Measurements from ENCODE around the gene PAPPA2. TPM values are rescaled to one million over a fixed set of nuclear protein-coding genes. Genes with fewer than 3 reads are reported as not detected.

Gene PAPPA2
- polyA plus RNA-seq, 6 donors from 2014 or later, result not detected

GRCh38 chr1:176876966-176877515 is 414.1 kb downstream of the PAPPA2 start:
- no peak for ATAC-seq (ENCODE audit: low read depth in 2 of 2)
- Mint-ChIP-seq H3K9me3 (peaks cover 0 to 2% (median 0%) of the 10 kb centered on the region in 7 donors), H3K27ac (no peak overlapping the region), H3K4me3 (no peak overlapping the region), H3K27me3 (peaks cover 0 to 16% (median 13%) of the 10 kb centered on the region in 3 donors), H3K4me1 (no peaks in the 10 kb centered on the region), H3K36me3 (no peaks in the 10 kb centered on the region)
- no peak for DNase-seq

DNA sequence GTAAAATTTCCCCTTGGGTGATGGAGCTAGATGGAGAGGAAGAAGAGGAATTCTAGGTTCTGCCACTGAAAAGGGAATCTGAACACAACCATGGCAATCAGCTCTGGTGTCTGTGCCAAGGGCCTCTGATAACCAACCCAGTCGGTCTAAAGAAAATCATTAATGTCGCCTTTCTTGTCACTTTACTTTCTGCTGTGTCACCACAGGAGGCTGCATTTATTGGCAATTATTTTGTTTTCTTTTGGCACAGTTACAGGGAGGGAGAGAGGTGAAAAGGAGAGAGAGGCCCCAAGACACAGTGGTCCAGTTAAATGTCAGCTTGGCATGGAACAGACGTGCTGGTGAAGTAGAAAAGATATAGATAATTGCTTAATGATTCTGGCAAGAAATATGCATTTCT is 414.6 kb downstream of the PAPPA2 start:
- ATAC-seq (ENCODE audit: low read depth in 2 of 2) (no peak), DNase-seq (no peak)
- peaks cover 0 to 2% (median 0%) of the 10 kb centered on the region in 7 donors for H3K9me3 Mint-ChIP-seq
- peaks cover 0 to 17% (median 12%) of the 10 kb centered on the region in 3 donors for H3K27me3 Mint-ChIP-seq
- H3K36me3 Mint-ChIP-seq, result no peaks in the 10 kb centered on the region
- no peak overlapping the region for H3K27ac Mint-ChIP-seq
- no peaks in the 10 kb centered on the region for H3K4me1 Mint-ChIP-seq
- no peak overlapping the region for H3K4me3 Mint-ChIP-seq

GRCh38 chr1:176878750-176879536 is 416.0 kb downstream of the PAPPA2 start:
- peaks cover 0 to 20% (median 7%) of the 10 kb centered on the region in 3 donors for H3K27me3 Mint-ChIP-seq
- DNase-seq, result no peak
- no peak for ATAC-seq (ENCODE audit: low read depth in 2 of 2)
- H3K4me3 Mint-ChIP-seq, result no peak overlapping the region
- no peaks in the 10 kb centered on the region for H3K4me1 Mint-ChIP-seq
- H3K36me3 Mint-ChIP-seq, result no peaks in the 10 kb centered on the region
- no peaks in the 10 kb centered on the region for H3K9me3 Mint-ChIP-seq
- peak overlapping the region in 1 of 6 donors; percentile 54 for H3K27ac Mint-ChIP-seq

DNA sequence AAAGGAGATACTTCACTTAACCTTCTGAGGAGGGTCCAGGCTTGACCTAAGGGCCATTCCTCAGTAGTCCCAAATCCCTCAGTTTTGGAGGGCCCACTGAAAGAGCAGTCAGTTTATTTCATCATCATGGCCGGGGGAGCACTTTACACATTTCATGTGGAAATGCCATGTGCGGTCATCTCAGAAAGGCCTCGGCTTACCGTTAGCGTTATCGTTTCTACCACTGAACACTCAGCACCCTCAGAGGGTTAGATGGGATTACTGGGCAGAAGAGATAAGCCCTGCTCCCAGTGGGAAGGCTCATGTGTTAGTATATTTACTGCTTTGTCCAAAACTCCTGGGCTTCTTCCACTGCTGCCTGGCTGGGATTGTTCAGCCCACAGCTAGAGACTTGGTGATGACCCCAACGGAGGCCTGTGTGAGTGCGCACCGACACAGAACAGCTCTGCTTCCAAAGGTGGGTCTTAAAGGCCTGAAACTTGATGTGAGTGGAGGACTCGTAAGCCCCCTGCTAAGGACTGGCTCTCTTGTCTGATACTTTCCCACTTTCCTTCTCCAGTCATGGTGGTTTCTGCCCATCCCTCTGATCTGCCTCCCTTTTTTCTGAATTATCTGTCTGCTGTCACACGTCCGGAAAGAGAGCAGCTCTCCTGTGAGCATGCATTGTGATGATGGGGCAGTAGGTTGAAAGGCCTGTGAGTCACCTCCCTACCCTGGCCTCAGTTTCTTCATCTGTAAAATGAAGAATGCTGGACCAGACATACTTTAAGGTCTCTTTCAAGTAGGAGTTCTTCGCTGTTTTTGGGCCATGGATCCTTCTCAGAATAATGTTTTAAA is 417.0 kb downstream of the PAPPA2 start:
- peaks cover 0 to 23% (median 9%) of the 10 kb centered on the region in 3 donors for H3K27me3 Mint-ChIP-seq
- DNase-seq (no peak), ATAC-seq (ENCODE audit: low read depth in 2 of 2) (no peak)
- no peaks in the 10 kb centered on the region for H3K9me3 Mint-ChIP-seq
- H3K4me1 Mint-ChIP-seq, result no peaks in the 10 kb centered on the region
- H3K4me3 Mint-ChIP-seq, result no peak overlapping the region
- no peaks in the 10 kb centered on the region for H3K36me3 Mint-ChIP-seq
- H3K27ac Mint-ChIP-seq, result peak overlapping the region in 1 of 6 donors; percentile 42

DNA sequence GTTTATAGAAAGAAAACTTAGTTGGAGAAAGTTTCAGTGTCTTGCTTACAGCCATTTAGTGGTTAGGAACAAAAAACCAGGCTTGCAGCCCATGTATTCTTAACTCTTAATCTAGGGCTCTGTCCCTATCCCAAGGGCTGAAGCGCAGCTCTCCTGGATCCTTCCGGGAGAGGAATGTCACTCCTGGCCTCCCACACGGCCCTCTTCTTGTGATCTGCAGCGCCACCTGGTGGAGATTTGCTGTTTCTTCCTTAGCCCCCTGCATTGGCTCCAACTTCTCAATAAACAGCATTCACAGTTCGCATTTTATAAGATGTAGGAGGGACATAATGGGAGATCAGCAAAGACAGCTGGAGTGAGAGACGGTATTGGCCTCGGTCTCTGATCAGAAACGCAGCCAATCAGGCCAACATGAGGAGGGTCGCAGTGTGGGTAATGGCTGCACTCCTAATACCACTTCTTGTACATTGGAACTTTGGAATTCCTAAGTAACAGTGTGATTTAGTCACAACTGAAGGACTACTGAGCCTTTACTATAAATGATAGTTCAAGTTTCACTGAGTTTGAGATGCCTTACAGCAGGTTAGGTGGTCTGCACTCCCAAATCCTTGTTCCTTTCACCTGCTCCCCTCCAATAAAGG is 418.1 kb downstream of the PAPPA2 start:
- Mint-ChIP-seq H3K4me1 (no peaks in the 10 kb centered on the region), H3K9me3 (no peaks in the 10 kb centered on the region), H3K27me3 (peaks cover 0 to 31% (median 15%) of the 10 kb centered on the region in 3 donors), H3K4me3 (no peak overlapping the region), H3K36me3 (no peaks in the 10 kb centered on the region), H3K27ac (no peak overlapping the region)
- ATAC-seq (ENCODE audit: low read depth in 2 of 2), result no peak
- peak; percentile 8 for DNase-seq

GRCh38 chr1:176884286-176884685 is 421.3 kb downstream of the PAPPA2 start:
- H3K4me1 Mint-ChIP-seq, result no peaks in the 10 kb centered on the region
- H3K36me3 Mint-ChIP-seq, result no peaks in the 10 kb centered on the region
- ATAC-seq (ENCODE audit: low read depth in 2 of 2), result no peak
- H3K27me3 Mint-ChIP-seq, result peaks cover 0 to 38% (median 28%) of the 10 kb centered on the region in 3 donors
- no peak for DNase-seq
- no peaks in the 10 kb centered on the region for H3K9me3 Mint-ChIP-seq
- H3K27ac Mint-ChIP-seq, result no peak overlapping the region
- no peak overlapping the region for H3K4me3 Mint-ChIP-seq

- Mint-ChIP-seq H3K27me3 (peaks cover 5 to 36% (median 33%) of the 10 kb centered on the region in 3 donors), H3K4me1 (no peaks in the 10 kb centered on the region), H3K27ac (no peak overlapping the region), H3K4me3 (no peak overlapping the region), H3K36me3 (no peaks in the 10 kb centered on the region), H3K9me3 (no peaks in the 10 kb centered on the region)
- no peak for ATAC-seq (ENCODE audit: low read depth in 2 of 2)
- DNase-seq, result no peak
Observed at GRCh38 chr1:176884911-176885310, 421.9 kb downstream of the PAPPA2 start.

DNA sequence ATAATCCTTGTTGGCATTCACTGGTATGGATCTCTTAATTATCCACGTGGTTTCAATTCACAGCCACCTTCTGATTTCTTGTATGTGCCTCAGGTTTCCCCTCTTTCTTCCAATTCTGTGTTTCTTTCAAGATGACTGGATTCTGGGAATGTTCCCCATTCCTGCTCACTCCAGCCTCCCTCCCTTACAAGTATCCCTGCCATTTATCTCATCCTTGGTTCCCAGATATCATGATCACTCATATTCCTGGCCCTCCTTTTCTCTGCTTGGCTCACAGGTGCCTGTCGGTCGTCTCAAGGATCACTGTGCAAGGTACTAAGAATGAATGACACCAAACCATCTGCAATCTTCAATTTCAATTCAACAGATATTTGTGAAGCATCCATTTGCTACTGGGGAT is 422.4 kb downstream of the PAPPA2 start:
- Mint-ChIP-seq H3K27ac (no peak overlapping the region), H3K36me3 (no peaks in the 10 kb centered on the region), H3K27me3 (peaks cover 9 to 37% (median 36%) of the 10 kb centered on the region in 3 donors), H3K4me3 (no peak overlapping the region), H3K4me1 (no peaks in the 10 kb centered on the region), H3K9me3 (no peaks in the 10 kb centered on the region)
- no peak for ATAC-seq (ENCODE audit: low read depth in 2 of 2)
- no peak for DNase-seq

DNA sequence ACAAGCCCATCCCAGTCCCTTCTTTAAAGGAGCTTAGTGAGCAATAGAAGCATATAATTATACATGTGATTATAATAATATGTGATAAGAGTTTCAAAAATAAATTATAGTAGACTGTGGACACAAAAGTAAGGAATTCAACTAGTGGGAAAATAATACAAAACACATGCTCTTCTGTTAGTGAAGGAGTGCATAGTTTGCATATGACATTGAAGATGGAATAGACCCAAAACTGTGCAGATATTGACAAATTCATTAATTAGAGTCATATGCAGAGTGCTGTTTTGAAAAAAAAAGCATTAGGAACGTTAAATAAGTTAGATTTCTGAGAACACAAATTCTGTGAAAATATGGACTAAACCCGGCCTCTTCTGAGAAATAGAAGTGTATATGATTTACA is 422.8 kb downstream of the PAPPA2 start:
- Mint-ChIP-seq H3K4me3 (no peak overlapping the region), H3K27me3 (peaks cover 10 to 40% (median 36%) of the 10 kb centered on the region in 3 donors), H3K4me1 (no peaks in the 10 kb centered on the region), H3K9me3 (no peaks in the 10 kb centered on the region), H3K36me3 (no peaks in the 10 kb centered on the region), H3K27ac (no peak overlapping the region)
- ATAC-seq (ENCODE audit: low read depth in 2 of 2) (no peak), DNase-seq (no peak)

- no peak overlapping the region for H3K27ac Mint-ChIP-seq
- no peaks in the 10 kb centered on the region for H3K9me3 Mint-ChIP-seq
- peaks cover 16 to 40% (median 33%) of the 10 kb centered on the region in 3 donors for H3K27me3 Mint-ChIP-seq
- ATAC-seq (ENCODE audit: low read depth in 2 of 2) (no peak), DNase-seq (no peak)
- no peaks in the 10 kb centered on the region for H3K36me3 Mint-ChIP-seq
- H3K4me3 Mint-ChIP-seq, result no peak overlapping the region
- no peaks in the 10 kb centered on the region for H3K4me1 Mint-ChIP-seq
Observed at GRCh38 chr1:176888471-176889032, 425.6 kb downstream of the PAPPA2 start.

DNA sequence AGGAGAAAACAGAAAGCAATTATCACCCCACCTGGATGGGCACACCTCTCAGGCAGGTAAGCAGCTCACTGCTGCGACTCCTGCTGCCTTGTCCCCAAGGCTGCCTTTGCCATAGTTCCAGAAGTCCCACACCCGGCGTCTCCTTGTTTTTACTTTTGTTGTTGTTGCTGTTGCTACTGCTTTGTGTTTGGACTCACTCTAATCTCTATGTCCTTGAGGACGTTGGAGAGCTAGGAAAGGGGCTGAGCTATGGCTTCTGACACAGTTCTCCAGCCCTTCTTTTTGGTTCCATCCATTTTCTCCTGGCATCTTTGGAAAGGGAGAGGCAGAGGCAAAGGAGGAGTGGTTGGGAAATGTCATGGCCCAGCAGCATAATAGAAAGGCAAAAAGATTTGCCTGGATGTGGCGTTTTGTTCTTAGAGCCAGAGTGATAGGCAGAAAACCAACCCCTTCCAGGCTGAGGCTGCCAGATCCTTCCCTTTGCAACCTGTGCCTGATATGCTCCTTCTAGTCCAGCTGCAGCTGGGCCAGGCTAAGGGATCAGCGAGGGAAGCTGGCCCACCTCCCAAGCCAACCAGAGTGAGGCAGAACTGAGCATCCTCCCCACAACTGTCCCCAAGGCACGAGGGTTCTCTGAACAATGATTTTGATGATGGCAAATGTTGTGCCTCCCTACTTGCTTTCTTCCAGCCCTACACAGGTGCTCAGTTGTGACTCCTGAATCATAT is 430.8 kb downstream of the PAPPA2 start:
- ATAC-seq (ENCODE audit: low read depth in 2 of 2), result no peak
- Mint-ChIP-seq H3K9me3 (peaks cover 0 to 2% (median 0%) of the 10 kb centered on the region in 7 donors), H3K4me3 (no peak overlapping the region), H3K27ac (no peak overlapping the region), H3K27me3 (peaks cover 17 to 31% (median 26%) of the 10 kb centered on the region in 3 donors), H3K4me1 (peaks cover 7 to 8% (median 7%) of the 10 kb centered on the region in 3 donors), H3K36me3 (no peaks in the 10 kb centered on the region)
- no peak for DNase-seq

GRCh38 chr1:176894450-176894849 is 431.5 kb downstream of the PAPPA2 start:
- DNase-seq (no peak), ATAC-seq (ENCODE audit: low read depth in 2 of 2) (no peak)
- no peak overlapping the region for H3K4me3 Mint-ChIP-seq
- no peak overlapping the region for H3K27ac Mint-ChIP-seq
- no peaks in the 10 kb centered on the region for H3K36me3 Mint-ChIP-seq
- H3K4me1 Mint-ChIP-seq, result peaks cover 7 to 8% (median 7%) of the 10 kb centered on the region in 3 donors
- peaks cover 0 to 2% (median 0%) of the 10 kb centered on the region in 7 donors for H3K9me3 Mint-ChIP-seq
- peaks cover 17 to 34% (median 32%) of the 10 kb centered on the region in 3 donors for H3K27me3 Mint-ChIP-seq
